Measurements from ENCODE around the gene KLHL29.

KLHL29 gene

GRCh38 chr2:23563673-23564614 lies 179.0 kb downstream of the KLHL29 start:
- no peak overlapping the region for H3K4me3 ChIP-seq (ENCODE audit: low read depth, low read length)
- TF ChIP-seq, protein P1, sequence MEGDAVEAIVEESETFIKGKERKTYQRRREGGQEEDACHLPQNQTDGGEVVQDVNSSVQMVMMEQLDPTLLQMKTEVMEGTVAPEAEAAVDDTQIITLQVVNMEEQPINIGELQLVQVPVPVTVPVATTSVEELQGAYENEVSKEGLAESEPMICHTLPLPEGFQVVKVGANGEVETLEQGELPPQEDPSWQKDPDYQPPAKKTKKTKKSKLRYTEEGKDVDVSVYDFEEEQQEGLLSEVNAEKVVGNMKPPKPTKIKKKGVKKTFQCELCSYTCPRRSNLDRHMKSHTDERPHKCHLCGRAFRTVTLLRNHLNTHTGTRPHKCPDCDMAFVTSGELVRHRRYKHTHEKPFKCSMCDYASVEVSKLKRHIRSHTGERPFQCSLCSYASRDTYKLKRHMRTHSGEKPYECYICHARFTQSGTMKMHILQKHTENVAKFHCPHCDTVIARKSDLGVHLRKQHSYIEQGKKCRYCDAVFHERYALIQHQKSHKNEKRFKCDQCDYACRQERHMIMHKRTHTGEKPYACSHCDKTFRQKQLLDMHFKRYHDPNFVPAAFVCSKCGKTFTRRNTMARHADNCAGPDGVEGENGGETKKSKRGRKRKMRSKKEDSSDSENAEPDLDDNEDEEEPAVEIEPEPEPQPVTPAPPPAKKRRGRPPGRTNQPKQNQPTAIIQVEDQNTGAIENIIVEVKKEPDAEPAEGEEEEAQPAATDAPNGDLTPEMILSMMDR (IDR thresholded peaks at IDR 0.05; ENCODE audit: borderline replicate concordance, insufficient read depth, low read depth, low read length) = no peak

GRCh38 chr2:23564615-23564960 lies 179.6 kb downstream of the KLHL29 start:
- TF ChIP-seq, protein P1 (IDR thresholded peaks at IDR 0.05; ENCODE audit: borderline replicate concordance, insufficient read depth, low read depth, low read length) = no peak
- no peak overlapping the region for H3K4me3 ChIP-seq (ENCODE audit: low read depth, low read length)

- TF ChIP-seq, protein P1 (IDR thresholded peaks at IDR 0.05; ENCODE audit: borderline replicate concordance, insufficient read depth, low read depth, low read length) = no peak
- H3K4me3 ChIP-seq (ENCODE audit: low read depth, low read length) = no peak overlapping the region
Measured at GRCh38 chr2:23565374-23565773, 180.4 kb downstream of the KLHL29 start.

- TF ChIP-seq, protein P1 (IDR thresholded peaks at IDR 0.05; ENCODE audit: borderline replicate concordance, insufficient read depth, low read depth, low read length) = no peak
- no peak overlapping the region for H3K4me3 ChIP-seq (ENCODE audit: low read depth, low read length)
Measured at GRCh38 chr2:23565814-23566213, 180.8 kb downstream of the KLHL29 start.

DNA sequence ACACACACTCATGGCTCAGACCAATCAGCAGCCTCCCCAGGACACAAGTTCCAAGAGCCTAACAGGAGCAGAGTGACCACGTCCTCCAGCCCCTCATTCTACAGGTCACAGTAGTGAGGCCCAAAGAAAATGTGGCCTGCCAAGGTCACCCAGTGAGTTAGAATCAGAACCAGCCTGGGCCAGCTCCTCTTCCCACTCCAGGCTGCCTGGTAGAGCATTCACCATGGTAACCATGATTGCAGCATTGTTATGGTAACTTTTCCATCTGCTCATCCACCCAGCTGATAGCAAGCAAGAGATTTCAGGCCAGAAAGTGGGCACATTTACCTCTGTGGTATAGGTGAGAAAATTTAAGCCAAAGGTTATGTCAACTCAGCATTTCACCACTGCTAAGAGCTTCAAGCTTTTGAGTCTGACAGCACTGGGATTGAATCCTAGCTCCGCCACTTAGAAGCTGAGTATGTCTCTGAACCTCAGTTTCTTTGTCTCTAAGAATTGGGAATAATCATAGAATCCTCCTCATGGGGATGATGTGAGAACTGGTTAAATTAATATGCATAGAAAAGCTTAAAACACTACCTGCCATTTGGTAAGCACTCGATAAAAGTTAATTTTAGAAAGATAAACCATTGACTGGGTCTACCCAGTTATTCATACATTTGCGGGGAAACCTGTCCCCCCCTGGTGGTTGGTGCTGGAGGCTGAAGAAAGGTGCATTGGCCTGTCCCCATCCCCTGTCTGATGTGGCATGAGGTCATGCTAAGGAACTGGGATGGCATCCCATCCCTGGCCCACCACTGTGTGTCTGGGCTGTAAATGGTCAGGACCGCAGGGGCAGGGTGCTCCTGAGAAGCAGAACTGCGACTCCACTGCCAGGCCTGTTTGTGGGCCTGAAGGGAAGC lies 181.5 kb downstream of the KLHL29 start:
- TF ChIP-seq, protein P1 (IDR thresholded peaks at IDR 0.05; ENCODE audit: borderline replicate concordance, insufficient read depth, low read depth, low read length) = peak; percentile 52; the same call in 1 of the 2 replicates
- H3K4me3 ChIP-seq (ENCODE audit: low read depth, low read length) = no peak overlapping the region

DNA sequence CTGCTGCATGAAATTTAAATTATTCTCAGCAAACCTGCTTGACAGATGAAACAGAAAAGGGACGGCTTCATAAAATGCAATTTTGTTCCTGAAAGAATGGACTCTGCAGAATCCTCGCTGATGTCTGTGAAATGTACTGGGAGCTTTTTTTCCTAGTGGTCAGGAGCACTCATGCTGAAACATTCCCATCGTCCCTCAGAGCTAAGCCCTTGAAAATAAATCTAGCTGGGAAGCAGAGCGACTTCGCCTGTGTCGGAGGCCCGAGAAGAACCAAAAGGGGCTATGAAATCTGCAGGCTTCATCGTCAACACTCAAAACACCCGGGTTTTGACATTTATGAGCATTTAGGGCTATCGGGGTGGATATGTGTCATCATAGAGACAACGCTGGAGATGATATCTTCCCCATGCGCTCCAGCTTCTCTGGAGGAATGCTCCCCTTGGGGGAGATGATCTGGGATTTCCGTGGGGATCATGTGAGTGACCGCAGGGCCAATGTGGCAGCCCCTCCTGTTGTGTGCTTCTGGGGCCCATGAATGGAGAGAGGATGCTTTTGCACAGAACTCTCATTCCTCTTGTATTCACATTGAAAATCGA lies 182.3 kb downstream of the KLHL29 start:
- TF ChIP-seq, protein P1 (IDR thresholded peaks at IDR 0.05; ENCODE audit: borderline replicate concordance, insufficient read depth, low read depth, low read length) = no peak
- H3K4me3 ChIP-seq (ENCODE audit: low read depth, low read length) = no peak overlapping the region
